Astrocyte (in vitro differentiated cells and primary cell): Measurements from ENCODE around the gene TMTC4. TPM values are rescaled to one million over a fixed set of nuclear protein-coding genes. Genes with fewer than 3 reads are reported as not detected.

Experiments used
- DNase-seq: peaks from one replicate; pipeline ENCODE4 v3.0.0-alpha.2; 2010; ENCODE audit warnings: low read depth
- FAIRE-seq: peaks from 2 replicates; lab custom pipeline; 2011; peaks lifted over from hg19 to GRCh38; lab: Jason Lieb, UNC
- H2AFZ ChIP-seq: 2 replicates; pipeline ENCODE4 v1.6.0; 2012; ENCODE audit warnings: low read depth, low read length, inconsistent platforms
- H3K27ac ChIP-seq: 2 replicates; pipeline ENCODE4 v1.5.1; 2011; ENCODE audit warnings: low read depth, low read length, inconsistent platforms
- H3K27me3 ChIP-seq: 2 replicates; pipeline ENCODE4 v1.6.0; 2011; ENCODE audit warnings: low read length, inconsistent platforms; ENCODE audit not compliant: insufficient read depth
- H3K36me3 ChIP-seq: 2 replicates; pipeline ENCODE4 v1.5.1; 2011; ENCODE audit warnings: low read length, inconsistent platforms; ENCODE audit not compliant: insufficient read depth
- H3K4me1 ChIP-seq: 2 replicates; pipeline ENCODE4 v1.5.1; 2011; ENCODE audit warnings: low read length, inconsistent platforms; ENCODE audit not compliant: insufficient read depth
- H3K4me2 ChIP-seq: 2 replicates; pipeline ENCODE4 v1.6.0; 2012; ENCODE audit warnings: low read length, inconsistent platforms
- H3K4me3 ChIP-seq: 2 replicates; pipeline ENCODE4 v1.5.1; 2011; ENCODE audit warnings: low read depth, mild to moderate bottlenecking, low read length, inconsistent platforms; ENCODE audit not compliant: insufficient read depth
- H3K79me2 ChIP-seq: 2 replicates; pipeline ENCODE4 v1.6.0; 2012; ENCODE audit warnings: mild to moderate bottlenecking, low read length, inconsistent platforms; ENCODE audit not compliant: insufficient read depth
- H3K9ac ChIP-seq: 2 replicates; pipeline ENCODE4 v1.6.0; 2012; ENCODE audit warnings: mild to moderate bottlenecking, low read length, inconsistent platforms
- H3K9me3 ChIP-seq: 2 replicates; pipeline ENCODE4 v1.5.1; 2012; ENCODE audit warnings: low read depth, mild to moderate bottlenecking, low read length, inconsistent platforms; ENCODE audit not compliant: insufficient read depth
- H4K20me1 ChIP-seq: 2 replicates; pipeline ENCODE4 v1.6.0; 2012; ENCODE audit warnings: low read length, inconsistent platforms; ENCODE audit not compliant: insufficient read depth
- H3K27ac Mint-ChIP-seq: one replicate; pipeline ENCODE4 v1.8.0; 2021; ENCODE audit warnings: mild to moderate bottlenecking, mixed read lengths; ENCODE audit not compliant: unreplicated experiment
- H3K27me3 Mint-ChIP-seq: one replicate; pipeline ENCODE4 v1.8.0; 2021; ENCODE audit warnings: low read depth, mixed read lengths; ENCODE audit not compliant: unreplicated experiment
- H3K36me3 Mint-ChIP-seq: one replicate; pipeline ENCODE4 v1.8.0; 2021; ENCODE audit warnings: low read depth, mixed read lengths; ENCODE audit not compliant: unreplicated experiment
- H3K4me1 Mint-ChIP-seq: one replicate; pipeline ENCODE4 v1.8.0; 2021; ENCODE audit warnings: low read depth, mixed read lengths; ENCODE audit not compliant: unreplicated experiment
- H3K4me3 Mint-ChIP-seq: one replicate; pipeline ENCODE4 v1.8.0; 2021; ENCODE audit warnings: mild to moderate bottlenecking, moderate library complexity, mixed read lengths; ENCODE audit not compliant: unreplicated experiment
- H3K9me3 Mint-ChIP-seq: one replicate; pipeline ENCODE4 v1.8.0; 2021; ENCODE audit warnings: mild to moderate bottlenecking, mixed read lengths; ENCODE audit not compliant: unreplicated experiment
- EZH2 ChIP-seq: IDR thresholded peaks from 2 replicates; pipeline ENCODE4 v1.6.1; 2012; ENCODE audit warnings: mild to moderate bottlenecking, low read length, inconsistent platforms; ENCODE audit not compliant: insufficient read depth
- total RNA-seq: library from RNA; stranded (reverse); gene quantifications from 2 replicates; pipeline ENCODE4 v1.2.1, GENCODE V29; 2021
- TF ChIP-seq, protein P1 (sequence below): IDR thresholded peaks from 2 replicates; pipeline ENCODE4 v1.5.1; 2011; ENCODE audit warnings: low read depth, mild to moderate bottlenecking, inconsistent platforms, low read length, moderate library complexity; ENCODE audit not compliant: insufficient read depth

Gene TMTC4
- total RNA-seq, 1 donor from 2014 or later = 8.4 TPM

GRCh38 chr13:100613031-100613430, 61.6 kb downstream of the TMTC4 start:
- Histone ChIP-seq H3K9ac (no peak overlapping the region), H2AFZ (no peak overlapping the region), H4K20me1 (no peaks in the 10 kb centered on the region), H3K4me3 (no peak overlapping the region), H3K4me1 (peaks cover 9% of the 10 kb centered on the region), H3K4me2 (no peak overlapping the region), H3K27ac (no peak overlapping the region), H3K36me3 (no peaks in the 10 kb centered on the region), H3K79me2 (no peaks in the 10 kb centered on the region), H3K9me3 (no peaks in the 10 kb centered on the region), H3K27me3 (no peaks in the 10 kb centered on the region)
- Mint-ChIP-seq H3K9me3 (peaks cover 7% of the 10 kb centered on the region), H3K36me3 (no peaks in the 10 kb centered on the region), H3K27ac (no peak overlapping the region), H3K27me3 (no peaks in the 10 kb centered on the region), H3K4me1 (peaks cover 6% of the 10 kb centered on the region), H3K4me3 (no peak overlapping the region)
- DNase-seq (no peak), FAIRE-seq (no peak)
- TF ChIP-seq EZH2 = no peak
- TF ChIP-seq, protein P1, sequence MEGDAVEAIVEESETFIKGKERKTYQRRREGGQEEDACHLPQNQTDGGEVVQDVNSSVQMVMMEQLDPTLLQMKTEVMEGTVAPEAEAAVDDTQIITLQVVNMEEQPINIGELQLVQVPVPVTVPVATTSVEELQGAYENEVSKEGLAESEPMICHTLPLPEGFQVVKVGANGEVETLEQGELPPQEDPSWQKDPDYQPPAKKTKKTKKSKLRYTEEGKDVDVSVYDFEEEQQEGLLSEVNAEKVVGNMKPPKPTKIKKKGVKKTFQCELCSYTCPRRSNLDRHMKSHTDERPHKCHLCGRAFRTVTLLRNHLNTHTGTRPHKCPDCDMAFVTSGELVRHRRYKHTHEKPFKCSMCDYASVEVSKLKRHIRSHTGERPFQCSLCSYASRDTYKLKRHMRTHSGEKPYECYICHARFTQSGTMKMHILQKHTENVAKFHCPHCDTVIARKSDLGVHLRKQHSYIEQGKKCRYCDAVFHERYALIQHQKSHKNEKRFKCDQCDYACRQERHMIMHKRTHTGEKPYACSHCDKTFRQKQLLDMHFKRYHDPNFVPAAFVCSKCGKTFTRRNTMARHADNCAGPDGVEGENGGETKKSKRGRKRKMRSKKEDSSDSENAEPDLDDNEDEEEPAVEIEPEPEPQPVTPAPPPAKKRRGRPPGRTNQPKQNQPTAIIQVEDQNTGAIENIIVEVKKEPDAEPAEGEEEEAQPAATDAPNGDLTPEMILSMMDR = no peak

- FAIRE-seq = no peak
- Mint-ChIP-seq H3K4me3 (no peak overlapping the region), H3K36me3 (peaks cover 4% of the 10 kb centered on the region), H3K9me3 (peaks cover 4% of the 10 kb centered on the region), H3K4me1 (peaks cover 6% of the 10 kb centered on the region), H3K27me3 (no peaks in the 10 kb centered on the region), H3K27ac (no peak overlapping the region)
- H3K9me3 ChIP-seq = no peaks in the 10 kb centered on the region
- H3K36me3 ChIP-seq = no peaks in the 10 kb centered on the region
- H3K27ac ChIP-seq = no peak overlapping the region
- no peak overlapping the region for H3K4me3 ChIP-seq
- no peak overlapping the region for H2AFZ ChIP-seq
- H3K27me3 ChIP-seq = no peaks in the 10 kb centered on the region
- TF ChIP-seq, protein P1 = no peak
- no peak for TF ChIP-seq EZH2
- no peak overlapping the region for H3K9ac ChIP-seq
- H4K20me1 ChIP-seq = no peaks in the 10 kb centered on the region
- peaks cover 9% of the 10 kb centered on the region for H3K4me1 ChIP-seq
- no peaks in the 10 kb centered on the region for H3K79me2 ChIP-seq
- no peak overlapping the region for H3K4me2 ChIP-seq
- peak; percentile 48 for DNase-seq
These were observed 62.7 kb downstream of the TMTC4 start for GRCh38 chr13:100611678-100612492.
